Stimulated activated CD8-positive, alpha-beta memory T cell treated with anti-CD3 and anti-CD28 coated beads, Interleukin-2, amount 100 ng/mL, for 1 hour (primary cell): ENCODE measurements around the gene FGFRL1.

Experiments used
- DNase-seq, 2 donors: peaks; one replicate each; pipeline ENCODE4 v3.0.0-alpha.2; 2020; ENCODE audit warnings: low read depth in 2 of 2

The FGFRL1 gene

DNA sequence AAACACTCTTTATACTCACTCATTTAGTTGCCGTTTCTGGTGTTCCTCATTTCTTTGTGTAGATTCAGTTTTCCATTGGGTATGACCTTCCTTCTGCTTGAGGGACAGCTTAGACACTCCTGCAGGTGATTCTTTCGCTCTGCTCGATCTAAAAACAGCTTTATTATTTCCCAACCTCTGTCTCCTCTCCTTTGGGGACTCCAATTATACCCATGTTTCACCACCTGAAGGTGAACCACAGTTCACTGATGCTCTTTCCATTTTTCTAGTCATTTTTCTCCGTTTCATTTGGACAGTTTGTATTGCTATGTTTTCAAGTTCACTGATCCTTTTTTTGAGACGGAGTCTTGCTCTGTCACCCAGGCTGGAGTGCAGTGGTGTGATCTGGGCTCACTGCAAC is 4.6 kb upstream of the FGFRL1 start:
- DNase-seq, result no peak

DNA sequence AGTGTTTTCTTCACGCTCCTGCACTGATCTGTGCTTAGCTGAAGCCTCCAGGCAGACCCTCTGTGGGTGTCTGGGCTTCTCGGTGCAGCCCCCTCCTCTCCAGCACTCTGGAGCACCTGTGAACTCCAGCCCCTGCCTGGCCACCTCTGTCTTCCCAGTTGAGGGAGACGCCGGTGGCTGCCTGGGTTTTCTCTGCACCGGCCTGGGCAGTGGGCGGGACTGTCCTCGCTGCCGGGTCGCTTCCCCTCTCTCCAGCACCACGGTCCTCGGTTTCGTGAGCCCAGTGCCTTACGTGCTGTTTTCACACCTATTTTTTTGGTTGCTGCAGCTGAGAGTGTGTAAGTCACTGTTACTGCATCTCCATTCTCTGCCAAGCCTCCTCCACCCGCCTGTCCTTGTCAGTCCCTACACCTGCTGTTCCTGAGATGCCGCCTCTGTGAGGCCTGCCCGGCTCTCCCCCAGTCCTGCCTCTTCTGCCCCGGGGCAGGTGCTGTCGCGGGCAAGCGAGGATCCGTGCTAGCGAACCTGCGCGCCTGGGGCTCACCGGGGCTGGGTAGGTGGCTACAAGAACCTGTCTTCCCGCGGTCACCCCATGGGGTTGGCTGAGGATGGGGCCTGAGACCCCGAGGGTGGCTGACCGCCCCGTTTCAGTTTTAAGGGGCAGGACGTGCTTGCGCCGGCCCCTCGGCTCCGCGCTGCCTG is 2.4 kb upstream of the FGFRL1 start:
- no peak for DNase-seq

DNA sequence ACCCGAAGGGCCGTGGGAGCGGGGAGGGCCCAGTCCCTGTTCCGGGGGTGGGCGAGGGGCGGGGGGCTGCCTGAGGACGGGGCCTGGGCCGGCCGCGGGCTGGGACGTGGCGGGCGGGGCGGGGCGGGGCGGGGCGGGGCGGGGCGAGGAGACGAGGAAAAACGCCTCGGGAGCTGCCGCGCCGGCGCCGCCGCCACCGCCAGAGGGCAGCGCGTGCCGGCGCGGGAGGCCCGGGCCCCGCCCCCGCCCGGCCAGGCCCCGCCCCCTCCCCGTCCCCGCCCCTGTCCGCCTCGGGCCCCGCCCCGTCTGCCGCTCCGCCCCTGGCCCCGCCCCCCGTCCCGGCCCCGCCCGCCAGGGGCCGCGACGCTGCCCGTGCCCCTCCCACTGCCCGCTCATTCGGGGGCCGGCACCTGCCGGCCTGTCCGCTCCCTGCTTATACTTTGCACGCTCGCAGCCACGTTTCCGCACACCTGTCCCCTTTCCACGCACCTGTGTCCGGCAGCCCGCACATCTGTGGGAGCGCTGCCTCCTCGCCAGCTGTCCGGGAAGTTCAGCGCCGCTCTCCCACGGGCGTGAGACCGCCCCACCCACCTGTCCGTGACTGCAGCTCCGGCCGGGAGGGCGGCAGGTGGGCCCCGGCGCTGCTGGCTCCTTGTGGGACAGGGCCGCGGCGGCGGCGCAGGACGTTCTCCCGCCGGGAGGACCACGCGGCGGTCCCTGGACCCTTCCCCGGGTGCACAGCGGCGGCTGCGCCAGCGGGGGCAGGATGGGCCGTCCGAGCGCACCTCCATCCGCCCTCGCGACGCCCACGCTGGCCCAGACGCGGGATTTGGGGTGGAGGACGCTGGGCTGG is 1.7 kb upstream of the FGFRL1 start:
- peak; percentile 54 to 70 for DNase-seq

DNA sequence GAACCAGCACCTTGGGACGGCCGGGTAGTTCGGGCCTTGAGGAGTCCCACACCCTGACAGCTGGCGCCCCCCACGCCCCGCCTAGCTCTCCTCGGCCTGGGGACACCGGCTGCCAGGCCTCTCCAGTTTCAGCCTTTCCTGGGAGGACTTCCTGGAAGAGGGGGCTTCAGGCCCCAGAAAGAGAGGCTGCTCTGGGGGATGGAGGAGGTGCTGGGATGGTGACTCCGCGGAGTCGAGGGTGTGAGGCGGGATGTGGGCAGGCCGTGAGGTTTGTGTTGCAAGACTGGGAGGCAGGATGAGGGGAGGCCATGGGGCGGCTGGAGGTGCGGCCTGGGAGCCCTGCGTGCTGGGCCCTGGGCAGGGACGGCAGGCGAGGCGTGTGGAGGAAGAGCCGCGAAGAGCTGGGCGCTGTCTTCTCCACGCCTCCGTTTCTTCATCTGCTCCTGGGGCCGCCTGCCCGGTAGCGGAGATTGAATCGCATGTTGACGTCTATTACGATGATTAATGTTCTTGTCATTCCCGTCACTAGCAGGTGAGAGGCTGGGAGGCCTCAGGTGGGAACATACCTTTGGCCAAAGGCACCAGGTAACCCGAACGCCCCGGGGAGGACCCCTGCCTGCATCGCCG is 918 bp upstream of the FGFRL1 start:
- DNase-seq, result peak in 1 of 2 donors; percentile 45

DNA sequence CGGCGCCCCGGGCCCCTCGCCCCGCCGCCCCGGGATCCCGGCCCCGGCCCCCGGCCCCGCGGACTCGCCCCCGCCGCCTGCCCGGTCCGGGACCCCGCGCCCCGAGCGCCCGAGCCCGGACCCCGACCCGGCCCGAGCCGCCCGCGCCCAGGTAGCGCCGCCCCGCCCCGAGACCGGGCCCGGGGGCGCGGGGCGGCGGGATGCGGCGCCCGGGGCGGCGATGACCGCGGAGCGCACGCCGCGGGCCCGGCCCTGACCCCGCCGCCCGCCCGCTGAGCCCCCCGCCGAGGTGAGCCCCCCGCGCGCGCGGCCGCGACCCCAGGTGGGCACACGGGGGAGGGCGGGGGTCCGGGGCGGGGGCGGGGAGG is 224 bp downstream of the FGFRL1 start:
- no peak for DNase-seq

DNA sequence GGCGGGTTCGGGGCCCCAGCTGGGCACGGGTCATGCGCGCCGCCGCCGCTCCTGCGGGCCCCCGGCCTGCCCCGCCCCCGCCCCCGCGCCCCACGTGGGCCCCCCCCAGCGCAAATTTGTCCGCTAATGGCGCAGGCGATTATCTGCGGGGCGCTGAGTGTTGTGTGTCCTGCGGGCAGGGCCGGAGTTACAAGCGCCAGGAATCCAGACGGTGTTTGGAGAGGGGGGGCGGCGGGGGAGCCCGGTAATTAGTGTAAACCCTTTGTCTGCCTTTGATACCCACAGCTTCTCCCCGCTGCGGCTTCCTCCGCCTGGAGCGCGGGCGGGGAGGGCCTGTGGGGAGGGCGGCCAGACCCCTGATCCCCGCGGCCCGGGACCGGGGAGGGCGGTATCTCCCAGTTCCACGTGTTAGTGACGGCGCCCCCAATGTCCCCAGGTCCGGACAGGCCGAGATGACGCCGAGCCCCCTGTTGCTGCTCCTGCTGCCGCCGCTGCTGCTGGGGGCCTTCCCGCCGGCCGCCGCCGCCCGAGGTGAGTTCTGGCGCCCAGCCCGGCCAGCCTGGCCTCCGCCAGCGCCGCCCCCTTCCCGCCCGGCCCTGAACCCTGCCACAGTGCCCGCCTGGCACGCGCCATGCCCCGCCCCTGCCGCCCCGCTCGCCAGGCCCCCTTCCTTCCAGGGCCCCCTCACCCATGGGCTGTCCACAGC is 761 bp downstream of the FGFRL1 start:
- DNase-seq, result no peak

DNA sequence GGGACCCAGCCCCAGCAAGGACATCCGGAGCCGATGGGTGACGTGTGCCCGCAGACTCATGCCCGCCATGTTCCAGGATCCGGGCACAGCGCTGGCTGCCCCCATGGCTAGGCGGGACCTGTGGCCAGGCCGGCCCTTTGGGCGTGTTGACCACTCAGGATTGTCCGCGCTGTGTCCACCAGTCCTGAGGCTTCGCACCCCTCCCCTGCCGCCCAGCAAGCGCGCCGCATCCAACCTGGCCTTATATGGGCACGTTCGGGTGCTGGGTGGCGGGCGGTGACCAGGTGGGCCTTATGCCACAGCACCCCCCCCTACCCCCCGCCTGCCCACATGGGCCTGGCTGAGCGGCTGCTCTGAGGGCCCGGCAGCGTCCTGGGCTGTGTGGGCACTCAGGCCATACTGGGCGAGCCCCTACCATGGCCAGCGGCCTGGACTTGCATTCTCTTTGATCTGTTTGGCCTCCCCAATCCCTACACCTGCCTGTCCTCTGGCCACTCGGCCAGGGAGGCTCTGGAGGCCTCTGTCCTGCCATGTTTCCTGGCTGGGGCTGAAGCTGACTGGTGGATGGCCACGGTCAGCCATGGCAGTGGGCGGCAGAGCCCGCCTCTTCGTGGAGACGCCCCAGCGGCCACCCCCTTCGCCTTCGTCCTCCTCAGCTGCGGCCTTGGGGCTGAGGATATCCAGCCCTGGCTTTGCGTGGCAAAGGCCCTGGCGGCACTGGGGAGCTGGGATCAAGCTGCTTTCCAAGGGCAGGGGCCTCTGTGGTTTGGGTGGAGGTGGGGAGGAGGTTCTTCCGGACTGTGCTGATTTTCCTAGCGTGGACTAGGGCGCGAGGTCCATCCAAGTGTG is 2.0 kb downstream of the FGFRL1 start:
- DNase-seq, result no peak

DNA sequence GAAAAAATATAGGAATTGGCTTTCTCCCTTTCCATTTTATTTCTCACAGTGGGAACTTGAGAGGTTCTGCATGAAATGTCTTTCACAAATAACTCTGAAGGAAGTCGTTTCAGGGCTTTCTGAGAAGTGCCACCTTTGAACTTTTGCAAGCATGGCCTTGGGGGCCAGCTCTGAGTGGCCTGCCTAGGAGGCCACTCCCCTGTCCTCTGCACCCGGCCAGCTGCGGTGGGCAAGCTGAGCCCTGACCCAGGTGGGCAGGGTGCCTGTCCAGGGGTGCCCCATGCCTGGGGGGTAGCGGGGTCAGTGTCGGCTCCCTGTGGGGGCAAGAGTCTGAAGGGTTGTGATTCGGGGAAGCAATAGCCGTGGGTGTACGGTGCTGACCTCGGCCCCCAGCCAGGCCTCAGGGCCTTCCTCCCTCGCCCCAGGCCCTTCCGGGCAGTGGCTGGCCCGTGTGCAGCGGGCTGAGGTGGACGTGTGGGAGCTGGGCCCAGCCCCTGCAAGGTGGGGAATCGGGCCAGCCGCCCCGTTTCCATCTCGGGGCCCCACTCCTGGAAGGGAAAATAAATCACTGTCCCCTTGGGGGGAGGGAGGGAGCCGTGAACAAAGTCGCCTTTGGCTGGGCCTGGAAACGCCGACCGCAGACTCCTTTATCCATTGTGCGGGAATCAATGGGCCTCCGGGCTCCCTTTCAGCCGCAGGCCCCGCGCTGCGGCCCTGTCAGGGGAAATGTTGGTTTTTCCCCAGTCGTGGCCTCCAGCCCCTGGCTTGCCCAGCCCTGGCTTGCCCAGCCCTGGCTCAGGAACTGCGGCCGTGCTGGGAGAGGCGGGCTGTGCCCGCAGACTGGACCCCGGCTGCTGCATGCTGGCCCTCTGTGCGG is 3.1 kb downstream of the FGFRL1 start:
- DNase-seq, result no peak

DNA sequence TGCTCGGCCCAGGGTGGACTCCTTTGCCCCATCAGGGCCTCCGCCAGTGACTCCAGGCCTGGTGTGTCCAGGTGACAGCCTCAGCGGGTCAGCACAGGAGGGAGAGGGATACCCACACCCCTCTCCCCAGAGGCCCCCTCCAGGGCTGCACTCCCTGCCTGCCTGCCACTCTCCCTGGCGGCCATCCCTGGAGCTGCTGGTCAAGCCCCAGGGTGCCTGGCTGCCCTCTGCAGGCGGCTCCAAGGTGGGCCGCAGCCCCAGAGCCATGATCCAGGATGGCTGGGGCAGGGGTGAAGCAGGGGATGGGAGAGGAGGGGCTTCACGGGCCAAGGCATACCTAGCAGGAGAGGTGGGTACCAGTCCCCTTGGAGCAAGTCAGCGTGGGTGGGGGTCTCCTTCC is 3.8 kb downstream of the FGFRL1 start:
- DNase-seq, result no peak

DNA sequence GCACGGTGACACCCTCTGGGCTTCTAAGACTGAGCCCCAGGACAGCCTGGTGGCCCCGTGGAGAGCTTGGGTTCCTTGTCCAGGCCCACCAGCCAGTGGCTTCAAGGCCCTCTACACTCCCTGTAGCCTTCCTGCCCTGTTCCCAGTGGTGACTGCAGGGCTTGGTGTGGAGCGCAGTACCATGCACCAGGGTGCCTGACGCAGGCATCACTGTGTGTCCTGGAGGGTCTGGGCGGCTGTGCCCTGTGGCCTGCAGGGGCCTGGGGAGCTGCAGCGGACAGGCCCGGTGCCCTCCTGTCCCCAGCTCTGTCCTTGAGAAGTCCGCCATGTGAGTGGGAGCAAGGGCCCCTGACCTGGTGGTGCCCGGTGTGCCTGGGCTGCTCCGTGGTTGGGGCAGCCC is 4.3 kb downstream of the FGFRL1 start:
- no peak for DNase-seq

DNA sequence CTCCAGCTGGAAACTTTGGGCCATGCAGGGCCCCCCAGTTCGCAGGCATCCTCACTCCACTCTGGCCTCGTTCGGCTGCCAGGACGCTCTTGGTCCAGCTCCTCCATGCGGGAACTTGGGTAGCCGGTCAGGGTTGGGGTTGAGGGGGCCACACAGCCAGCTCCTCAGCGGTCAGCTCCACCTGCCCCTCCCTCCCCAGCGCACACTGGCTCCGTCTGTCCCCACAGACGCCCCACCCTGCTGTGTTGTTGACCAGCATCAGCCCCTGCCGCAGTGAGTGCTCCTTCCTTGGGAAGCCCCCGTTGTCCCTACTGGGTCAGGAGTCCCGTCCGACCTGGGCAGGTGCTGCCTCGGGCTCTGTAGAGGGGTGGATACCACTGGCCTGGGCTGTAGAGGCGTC is 5.8 kb downstream of the FGFRL1 start:
- DNase-seq, result no peak

DNA sequence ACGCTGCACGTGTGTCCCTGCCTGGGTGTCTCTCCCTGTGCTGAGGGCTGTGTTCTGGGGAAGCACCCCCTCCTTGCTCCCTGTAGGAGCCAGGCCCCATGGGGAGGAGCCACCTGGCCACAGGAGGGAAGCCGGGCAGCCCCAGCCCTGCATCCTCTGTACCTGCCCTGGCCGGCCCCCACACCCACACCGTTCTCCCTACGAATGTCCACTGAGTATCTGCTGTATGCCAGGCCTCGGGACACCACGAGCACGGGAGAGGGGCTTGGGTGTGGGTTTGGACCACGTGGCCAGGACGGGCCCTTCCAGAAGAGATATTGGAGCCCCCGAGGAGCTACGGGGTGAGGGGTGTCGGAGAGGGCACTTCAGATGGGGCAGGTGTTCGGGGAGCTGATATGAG is 6.3 kb downstream of the FGFRL1 start:
- no peak for DNase-seq

DNA sequence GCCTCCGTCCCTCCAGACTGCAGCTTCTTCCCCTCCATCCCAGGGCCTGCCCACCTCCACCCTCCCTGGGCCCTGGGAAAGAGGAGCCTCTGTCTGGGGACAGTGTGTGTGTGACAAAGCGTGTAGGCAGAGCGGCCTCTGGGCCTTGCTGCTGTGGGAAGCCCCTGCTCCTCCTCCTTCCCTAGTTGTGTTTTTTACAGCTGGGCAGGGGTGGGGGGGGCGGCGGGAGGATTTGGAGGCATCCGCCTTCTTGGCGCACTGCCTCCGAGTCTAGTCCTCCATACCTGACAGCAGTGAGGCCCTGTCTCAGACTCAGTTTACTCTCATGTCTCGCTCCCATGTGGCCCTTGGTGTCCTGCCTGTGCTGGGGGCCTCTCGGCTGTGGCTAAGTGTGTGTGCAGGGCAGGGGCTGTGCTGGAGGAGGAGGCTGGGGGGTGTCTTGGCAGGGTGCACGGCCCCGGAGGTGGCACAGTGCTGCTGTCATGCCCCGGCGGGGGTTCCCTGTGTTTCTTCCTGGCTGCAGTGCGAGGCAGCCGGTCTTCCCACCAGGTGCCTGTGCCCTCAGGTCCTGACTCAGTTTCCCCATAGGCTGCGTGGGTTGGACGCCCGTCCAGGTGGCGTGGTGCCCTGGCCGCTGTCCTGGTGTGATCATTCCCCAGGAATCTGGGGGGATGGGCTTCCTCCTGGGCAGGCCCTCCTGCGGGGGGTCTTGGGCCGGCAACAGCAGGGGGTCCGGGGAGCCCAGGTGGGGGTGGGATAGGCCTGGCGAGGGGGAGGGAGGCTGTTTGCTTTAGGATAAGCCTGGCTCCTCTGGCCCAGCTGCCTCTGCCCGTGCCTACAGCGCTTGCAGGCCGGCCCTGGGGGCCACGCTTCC is 7.0 kb downstream of the FGFRL1 start:
- no peak for DNase-seq

DNA sequence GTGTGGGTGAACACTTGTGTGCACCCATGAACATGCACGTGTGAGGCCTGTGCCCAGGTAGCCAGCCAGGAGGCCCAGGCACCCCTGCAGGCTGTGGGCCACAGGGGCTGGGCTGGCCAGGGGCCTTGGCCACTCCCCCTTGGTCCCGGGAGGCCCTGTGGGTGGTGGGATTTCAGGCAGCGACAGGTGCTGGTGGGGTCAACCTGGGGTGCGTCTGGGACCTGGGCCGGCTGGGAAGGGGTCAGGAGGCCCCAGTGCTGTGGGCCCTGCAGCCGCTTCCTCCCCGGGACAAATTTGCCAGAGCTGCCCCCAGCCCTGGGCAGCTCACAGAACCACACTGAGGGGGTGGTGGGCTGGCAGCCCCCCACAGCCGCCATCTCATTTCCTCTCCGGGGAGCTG is 7.9 kb downstream of the FGFRL1 start:
- DNase-seq, result no peak

DNA sequence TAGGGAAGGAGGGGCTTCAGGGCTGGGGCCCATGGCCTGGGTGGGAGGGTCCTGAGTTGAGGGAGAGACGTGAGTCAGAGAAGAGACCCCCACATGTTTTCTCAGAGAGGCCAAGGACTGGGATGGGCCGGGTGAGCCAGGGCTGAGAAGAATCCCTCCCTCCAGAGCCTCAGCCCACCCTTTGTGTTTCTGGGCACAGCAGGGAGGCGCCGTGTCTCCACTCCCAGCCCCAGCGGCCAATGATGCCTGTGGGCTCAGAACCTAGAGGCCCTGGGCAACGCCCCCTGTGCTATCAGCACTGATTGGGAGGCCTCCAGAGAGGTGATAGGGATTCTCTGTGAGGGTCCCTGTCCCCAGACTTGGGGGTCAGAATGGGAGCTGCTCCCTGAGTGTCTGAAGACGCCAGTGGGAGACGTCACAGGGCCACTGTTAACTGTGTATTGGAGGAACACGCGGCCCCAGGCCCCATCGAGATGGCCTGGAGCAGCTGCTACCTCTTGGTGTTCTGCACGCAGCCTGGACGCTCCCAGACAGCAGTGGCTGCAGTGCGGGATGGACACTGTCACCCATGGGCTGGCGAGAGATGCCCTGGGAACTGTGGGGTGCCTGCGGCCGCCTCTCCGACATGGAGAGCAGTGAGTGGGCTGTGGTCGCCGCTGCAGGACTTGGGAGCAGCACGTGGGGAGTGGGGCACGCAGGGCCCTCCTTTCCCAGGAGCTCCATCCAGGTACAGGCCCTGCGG is 8.5 kb downstream of the FGFRL1 start:
- DNase-seq, result no peak

DNA sequence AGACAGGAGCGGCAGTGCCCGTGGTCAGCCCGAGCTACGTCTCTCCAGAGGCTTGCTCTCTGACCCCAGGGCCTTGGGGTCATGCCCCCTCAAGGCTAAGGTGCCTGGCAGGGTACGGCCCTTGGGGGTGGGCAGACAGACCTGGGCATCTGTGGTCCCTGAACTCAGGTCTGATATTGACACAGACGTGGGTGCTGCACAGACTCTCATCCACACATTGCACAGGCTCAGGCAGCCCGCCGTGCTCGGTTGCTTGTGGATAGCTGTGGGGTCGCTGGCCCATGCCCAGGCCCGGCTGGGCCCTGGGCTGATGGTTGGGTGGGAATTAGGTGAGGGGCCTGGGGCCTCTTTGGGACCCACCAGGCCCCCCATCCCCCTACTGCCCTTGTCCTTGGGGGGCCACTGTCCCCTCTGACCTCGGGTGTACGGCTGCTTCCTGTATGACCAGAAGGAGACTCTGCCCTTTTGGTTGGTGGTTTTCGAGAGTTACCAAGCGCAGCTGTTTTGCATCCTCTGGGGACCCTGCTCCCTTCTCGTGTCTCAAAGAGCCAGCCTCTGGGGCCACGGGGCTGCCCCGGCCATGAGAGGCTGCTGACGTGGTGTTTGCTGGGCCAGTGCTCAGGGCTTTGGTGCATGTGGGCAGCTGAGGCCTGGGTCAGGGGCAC is 10.1 kb downstream of the FGFRL1 start:
- no peak for DNase-seq

DNA sequence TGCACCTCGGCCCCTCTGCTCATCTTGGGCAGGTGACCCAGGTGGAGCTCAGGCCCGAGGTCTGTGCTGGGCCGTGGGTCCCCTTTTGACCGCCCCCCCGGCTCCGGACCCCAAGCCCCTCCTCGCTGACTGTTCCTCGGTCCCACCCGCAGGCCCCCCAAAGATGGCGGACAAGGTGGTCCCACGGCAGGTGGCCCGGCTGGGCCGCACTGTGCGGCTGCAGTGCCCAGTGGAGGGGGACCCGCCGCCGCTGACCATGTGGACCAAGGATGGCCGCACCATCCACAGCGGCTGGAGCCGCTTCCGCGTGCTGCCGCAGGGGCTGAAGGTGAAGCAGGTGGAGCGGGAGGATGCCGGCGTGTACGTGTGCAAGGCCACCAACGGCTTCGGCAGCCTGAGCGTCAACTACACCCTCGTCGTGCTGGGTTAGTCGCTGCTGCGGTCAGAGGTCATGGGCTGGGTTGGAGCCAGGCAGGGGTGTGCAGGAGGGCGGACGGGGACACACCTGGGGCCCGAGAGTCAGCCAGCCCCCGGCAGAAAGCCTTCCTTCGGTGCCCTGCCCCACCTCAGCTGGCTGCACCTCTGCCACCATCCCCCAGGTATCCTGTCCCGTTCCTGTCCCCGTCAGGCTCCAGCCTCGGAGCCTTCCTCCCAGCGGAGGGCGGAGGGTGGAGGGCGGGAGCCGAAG is 10.8 kb downstream of the FGFRL1 start:
- no peak for DNase-seq

DNA sequence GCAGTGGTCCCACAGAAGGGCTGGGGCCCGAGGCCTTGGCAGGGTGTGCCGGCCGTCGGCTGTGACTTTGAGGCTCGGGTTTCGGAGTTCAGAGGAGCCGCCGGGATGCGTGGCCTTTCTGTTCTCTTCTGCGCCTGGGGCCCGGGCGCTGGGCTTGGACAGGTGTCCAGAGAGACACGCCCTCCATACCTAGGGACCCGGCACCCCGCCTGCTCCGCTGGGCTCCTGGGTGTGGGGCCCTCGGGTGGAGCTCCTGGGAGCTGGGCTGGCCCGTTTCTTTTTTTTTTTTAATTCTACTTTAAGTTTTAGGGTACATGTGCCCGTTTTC is 11.3 kb downstream of the FGFRL1 start:
- no peak for DNase-seq
